PC-3 (cell line): ENCODE data around the gene PPP1CB. TPM values are rescaled to one million over a fixed set of nuclear protein-coding genes. Genes with fewer than 3 reads are reported as not detected.

ENCODE experiments used
- ATAC-seq: fragments of 200-7000 bp; cut with Tn5 transposase; 2 replicates; pipeline ENCODE4 v1.9.1; 2020; ENCODE audit warnings: mild to moderate bottlenecking, moderate library complexity
- BruUV-seq: library from RNA; stranded (reverse); fragments of 400-500 nt; replicated peaks from 2 replicates; lab custom pipeline; 2021; lab: Mats Ljungman, UMichigan
- CTCF ChIA-PET: fragments of 300-600 bp; sonication (Branson Sonifier 250); formaldehyde crosslinking; loops from one replicate; lab custom pipeline; 2022; ENCODE audit warnings: antibody characterized with exemption; lab: Charles Lee
- POLR2A ChIA-PET: fragments of 300-600 bp; sonication (Branson Sonifier 250); formaldehyde crosslinking; loops from one replicate; lab custom pipeline; 2022; ENCODE audit warnings: antibody characterized with exemption; ENCODE audit not compliant: unreplicated experiment; lab: Charles Lee
- DNase-seq: peaks from one replicate; pipeline ENCODE4 v3.0.0-alpha.2; 2015
- H2AFZ ChIP-seq: fragments of 300-600 bp; sonication (generic); 2 replicates; pipeline ENCODE4 v1.6.0; 2016; ENCODE audit warnings: antibody characterized with exemption, low read length
- H3F3A ChIP-seq: fragments of 300-600 bp; sonication (generic); one replicate; pipeline ENCODE4 v1.6.0; 2017; ENCODE audit warnings: antibody characterized with exemption, low read length, control low read depth, mild to moderate bottlenecking; ENCODE audit not compliant: unreplicated experiment
- H3K27ac ChIP-seq: fragments of 300-600 bp; sonication (generic); 2 replicates; pipeline ENCODE4 v1.5.1; 2016; ENCODE audit warnings: mild to moderate bottlenecking, low read length
- H3K27me3 ChIP-seq: fragments of 300-600 bp; sonication (generic); 2 replicates; pipeline ENCODE4 v1.6.1; 2016; ENCODE audit warnings: low read length, mixed read lengths
- H3K36me3 ChIP-seq: fragments of 300-600 bp; sonication (generic); 2 replicates; pipeline ENCODE4 v1.6.1; 2016; ENCODE audit warnings: low read depth, mixed run types, low read length, mixed read lengths
- H3K4me1 ChIP-seq: fragments of 300-600 bp; sonication (generic); 2 replicates; pipeline ENCODE4 v1.5.1; 2016; ENCODE audit warnings: low read length; ENCODE audit not compliant: insufficient read depth
- H3K4me2 ChIP-seq: fragments of 300-600 bp; sonication (generic); 2 replicates; pipeline ENCODE4 v1.6.0; 2016; ENCODE audit warnings: low read length
- H3K4me3 ChIP-seq: fragments of 300-600 bp; sonication (generic); 2 replicates; pipeline ENCODE4 v1.5.1; 2016; ENCODE audit warnings: mild to moderate bottlenecking, low read length, mixed read lengths
- H3K79me2 ChIP-seq: fragments of 300-600 bp; sonication (generic); 2 replicates; pipeline ENCODE4 v1.6.1; 2017; ENCODE audit warnings: low read length, mixed read lengths
- H3K9ac ChIP-seq: fragments of 300-600 bp; sonication (generic); 2 replicates; pipeline ENCODE4 v1.6.0; 2016; ENCODE audit warnings: mild to moderate bottlenecking, low read length
- H3K9me2 ChIP-seq: fragments of 300-600 bp; sonication (generic); replicated peaks from 2 replicates; pipeline ENCODE4 v1.6.1; 2016; ENCODE audit warnings: mixed run types, low read length, mixed read lengths
- H3K9me3 ChIP-seq: fragments of 300-600 bp; sonication (generic); 2 replicates; pipeline ENCODE4 v1.6.1; 2016; ENCODE audit warnings: low read length, mixed read lengths
- H4K20me1 ChIP-seq: fragments of 300-600 bp; sonication (generic); 2 replicates; pipeline ENCODE4 v1.6.1; 2016; ENCODE audit warnings: low read length, mixed read lengths
- EZH2 ChIP-seq: fragments of 300-600 bp; sonication (generic); IDR thresholded peaks from one replicate; pipeline ENCODE4 v1.6.1; 2017; ENCODE audit warnings: antibody characterized with exemption, mild to moderate bottlenecking, low read length; ENCODE audit not compliant: unreplicated experiment
- EZH2phosphoT487 ChIP-seq: fragments of 300-600 bp; sonication (generic); IDR thresholded peaks from 2 replicates; pipeline ENCODE4 v1.6.1; 2018; ENCODE audit warnings: mild to moderate bottlenecking, antibody characterized with exemption, low read length, borderline replicate concordance
- intact Hi-C: fragments of 100-400 bp; cut with micrococcal nuclease; formaldehyde crosslinking; loops from 2 replicates; pipeline ENCODE4 v1.9.0; 2023
- total RNA-seq: library from RNA; depleted of rRNA; stranded (reverse); fragments of >200 nt; gene quantifications from 2 replicates; pipeline ENCODE4 v1.2.3, GENCODE V29; 2014
- TF ChIP-seq, protein P1 (sequence below): fragments of 300-600 bp; sonication (generic); conservative IDR thresholded peaks from 2 replicates; pipeline ENCODE4 v1.5.1; 2017; ENCODE audit warnings: antibody characterized with exemption, low read depth, mild to moderate bottlenecking, low read length

PPP1CB gene
- total RNA-seq, 1 experiment from 2014 or later: 84.2 TPM

DNA sequence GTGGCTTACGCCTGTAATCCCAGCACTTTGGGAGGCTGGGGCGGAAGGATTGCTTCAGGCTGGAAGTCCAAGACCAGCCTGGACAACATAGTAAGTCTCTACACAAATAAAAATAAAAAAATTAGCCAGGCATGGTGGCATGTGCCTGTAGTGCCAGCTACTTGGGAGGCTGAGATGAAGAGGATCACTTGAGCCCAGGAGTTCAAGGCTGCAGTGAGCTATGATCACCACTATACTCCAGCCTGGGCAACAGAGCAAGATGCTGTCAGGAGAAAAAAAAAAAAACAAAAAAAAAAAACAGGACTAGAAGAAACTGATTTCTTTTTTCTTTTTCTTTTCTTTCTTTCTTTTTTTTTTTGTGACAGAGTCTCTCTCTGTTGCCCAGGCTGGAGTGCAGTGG, 72.6 kb downstream of the PPP1CB start:
- BruUV-seq: no TSS peak
- ChIA-PET CTCF (no interaction called here), POLR2A (no interaction called here)
- DNase-seq (no peak), ATAC-seq (no peak)
- H3K27ac ChIP-seq: no peak overlapping the region
- no peaks in the 10 kb centered on the region for H3K9me3 ChIP-seq
- H3K79me2 ChIP-seq: no peaks in the 10 kb centered on the region
- H4K20me1 ChIP-seq: no peaks in the 10 kb centered on the region
- intact Hi-C loops: no loop called here
- TF ChIP-seq EZH2phosphoT487: no peak
- no peak for TF ChIP-seq EZH2
- TF ChIP-seq, protein P1, sequence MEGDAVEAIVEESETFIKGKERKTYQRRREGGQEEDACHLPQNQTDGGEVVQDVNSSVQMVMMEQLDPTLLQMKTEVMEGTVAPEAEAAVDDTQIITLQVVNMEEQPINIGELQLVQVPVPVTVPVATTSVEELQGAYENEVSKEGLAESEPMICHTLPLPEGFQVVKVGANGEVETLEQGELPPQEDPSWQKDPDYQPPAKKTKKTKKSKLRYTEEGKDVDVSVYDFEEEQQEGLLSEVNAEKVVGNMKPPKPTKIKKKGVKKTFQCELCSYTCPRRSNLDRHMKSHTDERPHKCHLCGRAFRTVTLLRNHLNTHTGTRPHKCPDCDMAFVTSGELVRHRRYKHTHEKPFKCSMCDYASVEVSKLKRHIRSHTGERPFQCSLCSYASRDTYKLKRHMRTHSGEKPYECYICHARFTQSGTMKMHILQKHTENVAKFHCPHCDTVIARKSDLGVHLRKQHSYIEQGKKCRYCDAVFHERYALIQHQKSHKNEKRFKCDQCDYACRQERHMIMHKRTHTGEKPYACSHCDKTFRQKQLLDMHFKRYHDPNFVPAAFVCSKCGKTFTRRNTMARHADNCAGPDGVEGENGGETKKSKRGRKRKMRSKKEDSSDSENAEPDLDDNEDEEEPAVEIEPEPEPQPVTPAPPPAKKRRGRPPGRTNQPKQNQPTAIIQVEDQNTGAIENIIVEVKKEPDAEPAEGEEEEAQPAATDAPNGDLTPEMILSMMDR: no peak
- no peaks in the 10 kb centered on the region for H3K4me1 ChIP-seq
- H3K4me2 ChIP-seq: no peak overlapping the region
- H3K36me3 ChIP-seq: no peaks in the 10 kb centered on the region
- no peak overlapping the region for H2AFZ ChIP-seq
- H3F3A ChIP-seq: no peaks in the 10 kb centered on the region
- no peaks in the 10 kb centered on the region for H3K9me2 ChIP-seq
- no peaks in the 10 kb centered on the region for H3K27me3 ChIP-seq
- no peak overlapping the region for H3K4me3 ChIP-seq
- no peak overlapping the region for H3K9ac ChIP-seq

DNA sequence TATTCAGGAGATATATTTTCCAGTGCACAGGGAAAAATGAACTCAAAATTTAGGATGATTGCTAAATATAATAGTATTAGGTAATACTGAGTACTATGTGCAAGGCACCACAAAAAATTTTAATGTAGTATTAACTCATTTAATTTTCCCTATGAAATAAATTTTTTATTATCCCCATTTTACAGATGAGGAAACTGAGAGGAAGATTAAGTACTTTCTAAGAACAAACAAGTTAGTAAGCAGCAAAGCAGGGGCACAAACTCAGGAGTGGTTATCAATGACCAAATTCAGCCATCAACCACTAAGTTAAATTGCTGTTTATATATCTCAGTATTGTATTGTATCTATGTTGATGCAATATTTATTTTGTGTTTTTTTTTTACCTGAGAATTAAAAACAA, 73.2 kb downstream of the PPP1CB start:
- CTCF ChIA-PET: no interaction called here
- ATAC-seq: no peak

DNA sequence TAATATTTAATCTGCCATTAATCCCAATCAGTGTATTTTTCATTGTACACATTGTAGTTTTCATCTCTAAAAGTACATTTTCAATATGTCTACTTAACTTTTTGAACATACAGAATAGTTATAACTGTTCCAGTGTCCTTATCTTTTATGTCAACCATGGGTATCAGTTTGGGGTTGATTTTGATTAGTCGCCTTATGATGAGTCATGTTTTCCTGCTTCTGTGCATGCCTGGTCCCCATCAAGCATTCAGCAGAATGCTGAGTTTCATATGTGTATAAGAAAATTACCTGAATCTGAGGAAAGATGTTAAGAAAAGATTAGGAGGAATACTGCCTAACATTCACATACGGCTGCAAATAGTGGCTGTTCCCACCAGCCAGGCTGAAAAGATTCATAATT, 76.8 kb downstream of the PPP1CB start:
- H3K4me1 ChIP-seq: no peaks in the 10 kb centered on the region
- no peaks in the 10 kb centered on the region for H4K20me1 ChIP-seq
- H3K36me3 ChIP-seq: no peaks in the 10 kb centered on the region
- H3K27me3 ChIP-seq: no peaks in the 10 kb centered on the region
- intact Hi-C loops: no loop called here
- no peaks in the 10 kb centered on the region for H3K9me2 ChIP-seq
- DNase-seq (no peak), ATAC-seq (no peak)
- POLR2A ChIA-PET: no interaction called here
- no peak for TF ChIP-seq EZH2
- TF ChIP-seq, protein P1: no peak
- TF ChIP-seq EZH2phosphoT487: no peak
- no peak overlapping the region for H2AFZ ChIP-seq
- no TSS peak for BruUV-seq
- no peak overlapping the region for H3K4me2 ChIP-seq
- H3F3A ChIP-seq: no peaks in the 10 kb centered on the region
- no peaks in the 10 kb centered on the region for H3K9me3 ChIP-seq
- no peak overlapping the region for H3K9ac ChIP-seq
- CTCF ChIA-PET: no interaction called here
- no peaks in the 10 kb centered on the region for H3K79me2 ChIP-seq
- H3K4me3 ChIP-seq: no peak overlapping the region
- no peak overlapping the region for H3K27ac ChIP-seq

More for the DNA sequence above, 73.2 kb downstream of the PPP1CB start:
- H3K9me2 ChIP-seq: no peaks in the 10 kb centered on the region
- H3K4me1 ChIP-seq: no peaks in the 10 kb centered on the region
- H3F3A ChIP-seq: no peaks in the 10 kb centered on the region
- POLR2A ChIA-PET: no interaction called here
- no peaks in the 10 kb centered on the region for H4K20me1 ChIP-seq
- no peak overlapping the region for H3K4me3 ChIP-seq
- no peaks in the 10 kb centered on the region for H3K27me3 ChIP-seq
- intact Hi-C loops: no loop called here
- DNase-seq: no peak
- no peaks in the 10 kb centered on the region for H3K79me2 ChIP-seq
- H3K9me3 ChIP-seq: no peaks in the 10 kb centered on the region
- no peak overlapping the region for H3K9ac ChIP-seq
- H3K27ac ChIP-seq: no peak overlapping the region
- no TSS peak for BruUV-seq
- no peaks in the 10 kb centered on the region for H3K36me3 ChIP-seq
- H3K4me2 ChIP-seq: no peak overlapping the region
- TF ChIP-seq EZH2 (no peak), EZH2phosphoT487 (no peak)
- TF ChIP-seq, protein P1: no peak
- no peak overlapping the region for H2AFZ ChIP-seq
